GM19099 (cell line): ENCODE data around the gene JAGN1.

Experiments
- POLR2A ChIP-seq: IDR thresholded peaks from 3 replicates; pipeline ENCODE4 v1.6.1; 2011; ENCODE audit warnings: low read depth; ENCODE audit not compliant: insufficient read length; ENCODE audit errors: extremely low read depth

The JAGN1 gene

DNA sequence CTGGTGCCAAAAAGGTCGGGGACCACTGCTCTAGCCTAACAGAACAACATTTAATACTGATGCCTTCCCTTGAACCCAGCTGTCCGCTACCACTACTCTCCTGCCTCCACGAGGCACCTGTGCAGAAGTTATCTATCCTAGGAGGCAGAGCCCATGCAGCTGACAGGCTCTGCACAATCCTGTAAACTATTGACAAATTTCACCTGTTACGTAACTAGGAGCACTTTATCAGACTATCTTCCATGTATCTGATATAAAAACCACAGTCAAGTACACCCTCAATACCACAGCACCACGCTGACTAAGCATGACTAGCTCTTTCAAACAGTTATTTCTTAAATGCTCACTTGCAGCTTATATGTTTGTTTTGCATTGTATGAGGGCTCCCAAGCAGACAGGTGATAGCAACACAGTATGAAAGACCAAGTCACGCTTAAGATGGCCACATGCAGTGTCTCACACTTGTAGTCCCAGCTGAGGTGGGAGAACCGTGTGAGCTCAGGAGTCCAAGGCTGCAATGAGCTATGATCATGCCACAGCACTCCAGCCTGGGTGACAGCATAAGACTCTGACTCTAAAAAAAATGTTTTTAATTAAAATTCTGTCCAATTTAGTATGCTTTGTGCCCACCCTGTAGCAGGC is 22.0 kb downstream of the JAGN1 start:
- no peak for TF ChIP-seq POLR2A

DNA sequence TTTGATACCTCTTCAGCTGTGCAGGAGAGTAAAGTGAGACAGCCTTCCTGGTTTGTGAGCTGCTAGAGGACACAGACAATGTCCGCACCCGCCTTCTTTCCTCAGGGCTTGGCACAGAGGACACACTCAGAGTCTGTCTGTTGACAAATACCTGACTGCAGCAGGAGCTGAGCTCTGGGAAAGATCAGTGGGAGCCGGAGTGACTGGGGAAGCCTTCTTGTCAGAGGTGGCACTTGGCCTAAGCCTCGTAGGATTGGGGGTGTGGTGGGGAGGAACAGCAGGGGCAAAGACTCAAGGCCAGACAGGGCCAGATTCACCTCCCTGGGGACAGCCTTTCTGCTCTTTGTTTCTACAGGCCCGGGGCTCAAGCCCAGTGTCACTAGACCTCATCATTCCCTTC is 23.2 kb downstream of the JAGN1 start:
- TF ChIP-seq POLR2A: no peak

DNA sequence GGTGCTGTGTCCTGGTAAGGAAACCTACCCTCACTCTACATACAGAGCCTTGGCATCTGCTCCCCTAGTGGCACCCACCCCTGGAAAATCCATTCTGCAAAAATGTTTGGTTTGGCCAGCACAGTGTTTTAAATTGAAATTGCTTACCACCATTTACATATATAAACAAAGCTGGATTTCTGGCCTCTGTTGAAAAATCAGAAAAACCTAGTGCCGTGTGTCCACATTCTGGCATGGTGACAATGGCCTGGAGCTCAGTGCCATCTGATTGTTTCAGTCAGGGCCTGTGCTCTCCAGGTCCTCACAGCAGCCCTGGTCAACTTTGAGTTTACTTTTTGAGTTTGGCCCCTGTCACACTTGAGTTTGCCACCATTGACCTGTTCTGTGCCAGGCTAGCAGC is 23.6 kb downstream of the JAGN1 start:
- no peak for TF ChIP-seq POLR2A

DNA sequence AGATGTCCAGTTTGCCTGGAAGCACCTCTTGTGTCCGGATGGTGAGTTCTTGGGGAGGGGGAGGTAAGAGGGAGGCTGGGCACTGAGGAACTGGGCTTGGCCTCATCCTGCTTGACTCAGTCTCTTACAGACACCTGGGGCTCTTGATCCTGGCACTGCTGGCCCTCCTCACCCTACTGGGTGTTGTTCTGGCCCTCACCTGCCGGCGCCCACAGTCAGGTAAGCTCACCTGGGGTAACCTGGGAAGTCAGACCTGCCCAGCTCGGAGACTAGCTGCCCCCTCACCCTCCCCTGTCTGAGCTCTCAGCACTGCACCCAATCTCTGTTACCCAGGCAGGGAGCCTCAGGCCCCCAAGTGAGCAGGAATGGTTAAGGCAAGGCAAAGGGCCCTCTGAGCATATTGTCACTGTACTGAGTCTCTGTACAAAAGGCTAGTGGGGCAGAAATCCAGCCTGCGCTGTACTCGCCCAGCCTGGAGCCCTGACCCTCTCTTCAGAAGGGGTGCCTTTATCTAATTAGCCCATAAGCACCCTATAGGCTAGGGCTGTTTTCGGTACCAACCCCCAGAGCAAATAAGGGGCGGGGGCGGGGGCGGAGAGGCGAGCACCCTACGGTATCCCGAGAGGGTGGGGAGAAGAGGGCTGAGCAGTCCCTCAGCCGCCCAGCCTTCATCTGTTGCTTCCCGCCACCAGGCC is 24.3 kb downstream of the JAGN1 start:
- TF ChIP-seq POLR2A: no peak

DNA sequence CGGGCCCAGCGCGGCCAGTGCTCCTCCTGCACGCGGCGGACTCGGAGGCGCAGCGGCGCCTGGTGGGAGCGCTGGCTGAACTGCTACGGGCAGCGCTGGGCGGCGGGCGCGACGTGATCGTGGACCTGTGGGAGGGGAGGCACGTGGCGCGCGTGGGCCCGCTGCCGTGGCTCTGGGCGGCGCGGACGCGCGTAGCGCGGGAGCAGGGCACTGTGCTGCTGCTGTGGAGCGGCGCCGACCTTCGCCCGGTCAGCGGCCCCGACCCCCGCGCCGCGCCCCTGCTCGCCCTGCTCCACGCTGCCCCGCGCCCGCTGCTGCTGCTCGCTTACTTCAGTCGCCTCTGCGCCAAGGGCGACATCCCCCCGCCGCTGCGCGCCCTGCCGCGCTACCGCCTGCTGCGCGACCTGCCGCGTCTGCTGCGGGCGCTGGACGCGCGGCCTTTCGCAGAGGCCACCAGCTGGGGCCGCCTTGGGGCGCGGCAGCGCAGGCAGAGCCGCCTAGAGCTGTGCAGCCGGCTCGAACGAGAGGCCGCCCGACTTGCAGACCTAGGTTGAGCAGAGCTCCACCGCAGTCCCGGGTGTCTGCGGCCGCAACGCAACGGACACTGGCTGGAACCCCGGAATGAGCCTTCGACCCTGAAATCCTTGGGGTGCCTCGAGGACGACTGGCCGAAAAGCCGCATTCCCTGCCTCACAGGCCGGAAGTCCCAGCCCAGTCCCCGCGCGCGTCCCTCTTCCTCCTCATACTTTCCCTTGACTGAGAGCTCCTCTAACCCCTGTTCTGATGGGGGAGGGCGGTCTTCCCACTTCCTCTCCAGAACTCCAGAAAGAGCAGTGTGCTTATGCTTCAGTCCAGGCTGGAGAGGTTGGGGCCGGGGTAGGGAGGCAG is 25.1 kb downstream of the JAGN1 start:
- TF ChIP-seq POLR2A: no peak

DNA sequence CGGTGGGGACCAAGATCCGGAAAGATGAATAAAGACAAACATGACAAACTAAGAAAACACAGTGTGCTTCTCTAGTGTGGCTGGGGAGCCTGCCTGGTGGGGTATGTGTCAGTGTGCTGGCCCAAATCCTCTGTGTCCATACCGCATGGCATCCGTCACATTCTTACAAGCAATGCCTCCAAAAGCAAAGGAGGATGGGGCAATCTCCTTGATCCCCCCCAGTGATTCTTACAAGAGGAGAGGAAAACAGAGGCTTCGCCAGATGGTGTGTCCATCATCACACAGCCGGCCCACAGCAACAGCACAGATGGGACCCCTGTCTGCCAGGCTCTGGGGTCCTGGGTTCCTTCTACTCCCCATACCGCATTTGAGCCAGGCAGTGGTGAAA is 25.9 kb downstream of the JAGN1 start:
- TF ChIP-seq POLR2A: no peak

DNA sequence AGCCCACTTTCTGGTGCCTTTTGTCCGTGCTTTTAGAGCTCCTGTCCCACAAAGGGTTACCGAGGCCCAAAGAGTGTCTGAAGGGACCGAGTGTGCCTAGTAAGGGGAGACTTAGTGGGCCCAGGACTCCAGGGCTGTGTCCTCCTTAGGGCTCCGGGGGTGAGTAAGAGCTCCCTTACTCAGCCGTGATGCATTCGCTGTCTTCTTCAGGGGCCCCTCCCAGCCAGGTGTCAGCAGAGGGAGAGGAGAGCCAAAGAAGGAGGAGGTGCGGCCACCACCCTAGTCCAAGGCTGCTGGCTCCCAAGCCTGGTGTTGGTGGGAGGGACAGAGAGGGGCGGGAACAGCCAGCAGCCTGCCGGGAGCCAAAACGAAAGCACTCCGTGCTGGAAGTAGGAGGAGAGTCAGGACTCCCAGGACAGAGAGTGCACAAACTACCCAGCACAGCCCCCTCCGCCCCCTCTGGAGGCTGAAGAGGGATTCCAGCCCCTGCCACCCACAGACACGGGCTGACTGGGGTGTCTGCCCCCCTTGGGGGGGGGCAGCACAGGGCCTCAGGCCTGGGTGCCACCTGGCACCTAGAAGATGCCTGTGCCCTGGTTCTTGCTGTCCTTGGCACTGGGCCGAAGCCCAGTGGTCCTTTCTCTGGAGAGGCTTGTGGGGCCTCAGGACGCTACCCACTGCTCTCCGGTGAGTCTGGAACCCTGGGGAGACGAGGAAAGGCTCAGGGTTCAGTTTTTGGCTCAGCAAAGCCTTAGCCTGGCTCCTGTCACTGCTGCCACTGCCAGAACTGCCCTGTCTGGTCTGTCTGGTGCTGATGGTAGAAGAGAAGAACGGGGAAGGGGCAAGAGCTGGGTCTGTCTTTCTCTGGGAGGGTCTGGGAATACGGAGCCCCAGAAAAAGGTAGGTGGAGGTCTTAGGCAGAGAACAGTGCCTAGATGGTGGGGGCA is 26.6 kb downstream of the JAGN1 start, which contains the start of gene IL17RC:
Gene IL17RC (plus strand): TSS at position 365 of the 947 bp plus-strand sequence. CDS start 218 bp downstream, at position 583.
- no peak for TF ChIP-seq POLR2A

DNA sequence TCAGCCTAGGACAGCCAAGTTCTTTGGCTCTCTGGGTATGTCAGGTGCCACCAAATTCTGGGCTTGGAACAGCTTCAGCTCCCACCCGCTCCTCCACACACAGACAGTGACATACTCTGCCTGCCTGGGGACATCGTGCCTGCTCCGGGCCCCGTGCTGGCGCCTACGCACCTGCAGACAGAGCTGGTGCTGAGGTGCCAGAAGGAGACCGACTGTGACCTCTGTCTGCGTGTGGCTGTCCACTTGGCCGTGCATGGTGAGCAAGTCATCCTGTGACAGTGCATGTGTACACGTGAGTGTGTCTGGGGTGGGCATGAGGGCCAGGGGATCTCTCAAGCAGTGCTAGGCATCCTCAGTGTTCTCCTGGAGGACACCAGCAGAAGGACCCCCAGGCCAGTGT is 27.4 kb downstream of the JAGN1 start:
- TF ChIP-seq POLR2A: no peak

DNA sequence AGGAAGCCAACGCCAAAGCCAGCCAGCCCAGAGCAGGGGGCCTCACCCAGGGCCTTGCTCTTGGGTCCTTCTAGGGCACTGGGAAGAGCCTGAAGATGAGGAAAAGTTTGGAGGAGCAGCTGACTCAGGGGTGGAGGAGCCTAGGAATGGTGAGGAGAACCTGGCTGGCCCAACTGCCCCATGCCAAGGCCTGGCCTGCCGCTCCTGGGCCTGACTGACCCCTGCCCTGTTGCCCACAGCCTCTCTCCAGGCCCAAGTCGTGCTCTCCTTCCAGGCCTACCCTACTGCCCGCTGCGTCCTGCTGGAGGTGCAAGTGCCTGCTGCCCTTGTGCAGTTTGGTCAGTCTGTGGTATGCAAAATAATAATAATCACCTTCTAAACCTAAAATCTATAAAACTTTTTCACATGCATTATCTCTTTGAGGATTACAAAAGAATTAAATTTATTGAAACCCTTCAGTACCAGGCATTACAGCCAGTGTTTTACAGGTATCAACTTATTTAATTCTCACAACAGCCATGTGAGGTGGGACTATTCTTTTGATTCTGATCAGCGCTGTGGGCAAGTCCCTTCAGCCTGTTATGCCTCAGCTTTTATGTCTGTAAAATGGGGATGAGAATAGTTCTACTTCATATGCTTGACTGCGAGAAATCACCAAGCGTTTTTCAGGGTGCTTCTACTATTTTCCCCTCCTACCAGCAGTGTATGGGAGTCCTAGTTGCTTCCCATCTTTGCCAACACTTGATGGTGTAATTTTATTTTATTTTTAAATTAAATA is 28.0 kb downstream of the JAGN1 start:
- TF ChIP-seq POLR2A: no peak

DNA sequence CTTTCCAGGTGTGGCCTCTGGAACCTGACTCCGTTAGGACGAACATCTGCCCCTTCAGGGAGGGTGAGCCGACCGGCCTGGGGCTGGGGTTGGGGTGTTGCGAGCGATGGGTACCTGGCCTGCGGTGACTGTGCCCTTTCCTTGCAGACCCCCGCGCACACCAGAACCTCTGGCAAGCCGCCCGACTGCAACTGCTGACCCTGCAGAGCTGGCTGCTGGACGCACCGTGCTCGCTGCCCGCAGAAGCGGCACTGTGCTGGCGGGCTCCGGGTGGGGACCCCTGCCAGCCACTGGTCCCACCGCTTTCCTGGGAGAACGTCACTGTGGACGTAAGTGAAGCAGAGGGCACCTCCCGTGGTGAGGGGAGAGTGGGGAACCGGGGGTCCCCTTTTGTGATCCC is 37.7 kb downstream of the JAGN1 start:
- no peak for TF ChIP-seq POLR2A

DNA sequence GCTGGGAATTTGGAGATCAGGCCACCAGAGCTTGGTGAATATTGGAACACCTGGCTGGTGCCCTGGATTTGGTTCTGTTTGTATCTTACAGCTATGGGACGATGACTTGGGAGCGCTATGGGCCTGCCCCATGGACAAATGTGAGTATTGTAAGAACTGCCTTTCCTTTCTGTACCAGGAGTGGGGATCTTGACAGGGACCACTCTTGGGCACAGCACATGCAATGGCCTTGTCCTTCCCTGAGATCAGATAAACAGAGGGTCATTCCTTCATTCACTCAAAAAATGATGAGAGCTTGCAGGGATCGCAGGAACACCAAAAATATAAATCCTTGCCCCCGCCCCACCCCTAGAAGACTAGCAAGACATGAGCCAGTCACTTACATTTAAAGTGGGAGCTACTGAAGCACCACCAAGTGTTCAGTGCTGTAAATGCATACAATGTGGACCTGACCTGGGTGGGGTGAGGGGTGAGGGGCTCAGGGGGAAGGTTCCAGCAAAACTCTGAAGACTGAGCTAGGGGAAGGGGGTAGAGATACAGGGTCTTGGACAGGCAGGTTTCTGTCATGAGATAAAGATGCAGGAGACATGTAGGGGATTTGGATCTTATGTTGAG is 40.5 kb downstream of the JAGN1 start:
- no peak for TF ChIP-seq POLR2A

DNA sequence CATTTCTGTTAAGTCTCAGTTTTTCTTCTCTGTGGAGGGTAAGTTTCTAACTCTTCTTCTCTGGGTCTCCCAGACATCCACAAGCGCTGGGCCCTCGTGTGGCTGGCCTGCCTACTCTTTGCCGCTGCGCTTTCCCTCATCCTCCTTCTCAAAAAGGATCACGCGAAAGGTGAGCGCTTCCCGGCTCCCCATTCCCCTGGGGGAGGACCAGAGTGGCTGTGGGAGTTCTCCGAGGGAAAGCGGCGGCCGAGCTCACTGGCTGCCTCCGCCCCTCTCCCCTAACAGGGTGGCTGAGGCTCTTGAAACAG is 42.1 kb downstream of the JAGN1 start:
- no peak for TF ChIP-seq POLR2A

DNA sequence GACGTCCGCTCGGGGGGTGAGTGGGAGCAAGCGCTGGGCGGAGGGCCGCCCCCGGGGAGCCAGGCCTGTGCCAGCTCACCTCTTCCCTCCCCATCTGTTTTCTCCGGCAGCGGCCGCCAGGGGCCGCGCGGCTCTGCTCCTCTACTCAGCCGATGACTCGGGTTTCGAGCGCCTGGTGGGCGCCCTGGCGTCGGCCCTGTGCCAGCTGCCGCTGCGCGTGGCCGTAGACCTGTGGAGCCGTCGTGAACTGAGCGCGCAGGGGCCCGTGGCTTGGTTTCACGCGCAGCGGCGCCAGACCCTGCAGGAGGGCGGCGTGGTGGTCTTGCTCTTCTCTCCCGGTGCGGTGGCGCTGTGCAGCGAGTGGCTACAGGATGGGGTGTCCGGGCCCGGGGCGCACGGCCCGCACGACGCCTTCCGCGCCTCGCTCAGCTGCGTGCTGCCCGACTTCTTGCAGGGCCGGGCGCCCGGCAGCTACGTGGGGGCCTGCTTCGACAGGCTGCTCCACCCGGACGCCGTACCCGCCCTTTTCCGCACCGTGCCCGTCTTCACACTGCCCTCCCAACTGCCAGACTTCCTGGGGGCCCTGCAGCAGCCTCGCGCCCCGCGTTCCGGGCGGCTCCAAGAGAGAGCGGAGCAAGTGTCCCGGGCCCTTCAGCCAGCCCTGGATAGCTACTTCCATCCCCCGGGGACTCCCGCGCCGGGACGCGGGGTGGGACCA is 42.6 kb downstream of the JAGN1 start:
- TF ChIP-seq POLR2A: peak; percentile 54
